DND-41 (cell line): ENCODE results near the gene ZDHHC11B.

Experiments used
- ATAC-seq: fragments of 200-7000 bp; cut with Tn5 transposase; 3 replicates; pipeline ENCODE4 v1.9.1; 2021; ENCODE audit warnings: low read depth; ENCODE audit not compliant: insufficient read depth
- DNase-seq: peaks from one replicate; pipeline ENCODE4 v3.0.0-alpha.2; 2020
- H2AFZ ChIP-seq: 2 replicates; pipeline ENCODE4 v1.6.0; 2012; ENCODE audit warnings: low read depth, low read length
- H3K27ac ChIP-seq: 2 replicates; pipeline ENCODE4 v1.5.1; 2012; ENCODE audit warnings: low read length, inconsistent platforms
- H3K27me3 ChIP-seq: fragments of 200-600 bp; sonication (generic); 2 replicates; pipeline ENCODE4 v1.6.0; 2012; ENCODE audit warnings: low read length, mild to moderate bottlenecking, inconsistent platforms; ENCODE audit not compliant: insufficient read depth, poor library complexity
- H3K36me3 ChIP-seq: 2 replicates; pipeline ENCODE4 v1.5.1; 2012; ENCODE audit warnings: low read length, inconsistent platforms; ENCODE audit not compliant: insufficient read depth
- H3K4me1 ChIP-seq: 2 replicates; pipeline ENCODE4 v1.5.1; 2012; ENCODE audit warnings: mild to moderate bottlenecking, low read length; ENCODE audit not compliant: insufficient read depth
- H3K4me2 ChIP-seq: 2 replicates; pipeline ENCODE4 v1.6.0; 2012; ENCODE audit warnings: mild to moderate bottlenecking, moderate library complexity, low read length, inconsistent platforms; ENCODE audit not compliant: insufficient read depth
- H3K4me3 ChIP-seq, 2 experiments: fragments of 200-600 bp in 1 of 2; shearing (Covaris generic) in 1 of 2; 2 replicates each; pipeline ENCODE4 v1.5.1; 2012 to 2016; ENCODE audit warnings: inconsistent platforms in 2 of 2, low read length in 2 of 2, mild to moderate bottlenecking in 2 of 2, low read depth in 1 of 2, moderate library complexity in 1 of 2
- H3K79me2 ChIP-seq: 2 replicates; pipeline ENCODE4 v1.6.0; 2012; ENCODE audit warnings: low read length, inconsistent platforms; ENCODE audit not compliant: insufficient read depth
- H3K9ac ChIP-seq: 2 replicates; pipeline ENCODE4 v1.6.0; 2012; ENCODE audit warnings: low read depth, mild to moderate bottlenecking, inconsistent platforms, low read length, moderate library complexity
- H3K9me3 ChIP-seq: 2 replicates; pipeline ENCODE4 v1.5.1; 2012; ENCODE audit warnings: low read length, moderate library complexity, mild to moderate bottlenecking, inconsistent platforms; ENCODE audit not compliant: insufficient read depth, severe bottlenecking
- H4K20me1 ChIP-seq: 2 replicates; pipeline ENCODE4 v1.6.0; 2012; ENCODE audit warnings: low read length; ENCODE audit not compliant: insufficient read depth
- CTCF ChIP-seq: IDR thresholded peaks from 2 replicates; pipeline ENCODE4 v1.5.1; 2012; ENCODE audit warnings: borderline replicate concordance, low read length, moderate library complexity, mild to moderate bottlenecking; ENCODE audit not compliant: poor library complexity, severe bottlenecking; ENCODE audit errors: extremely low read depth
- EZH2 ChIP-seq: IDR thresholded peaks from 3 replicates; pipeline ENCODE4 v1.6.1; 2012; ENCODE audit warnings: borderline replicate concordance, low read depth, mild to moderate bottlenecking, moderate library complexity, low read length, inconsistent platforms; ENCODE audit not compliant: severe bottlenecking

Gene ZDHHC11B

GRCh38 chr5:675871-676698, 108.4 kb downstream of the ZDHHC11B start:
- Histone ChIP-seq H3K9me3 (no peaks in the 10 kb centered on the region), H3K4me3 (no peak overlapping the region), H3K27ac (no peak overlapping the region), H3K36me3 (no peaks in the 10 kb centered on the region), H3K27me3 (no peaks in the 10 kb centered on the region), H3K9ac (no peak overlapping the region), H3K4me2 (no peak overlapping the region), H2AFZ (no peak overlapping the region), H3K4me1 (no peaks in the 10 kb centered on the region), H4K20me1 (peaks cover 25% of the 10 kb centered on the region), H3K79me2 (no peaks in the 10 kb centered on the region)
- TF ChIP-seq EZH2 (no peak), CTCF (no peak)
- ATAC-seq (no peak), DNase-seq (no peak)

- Histone ChIP-seq H3K79me2 (no peaks in the 10 kb centered on the region), H3K4me2 (no peak overlapping the region), H4K20me1 (peaks cover 33% of the 10 kb centered on the region), H2AFZ (no peak overlapping the region), H3K36me3 (no peaks in the 10 kb centered on the region), H3K9ac (no peak overlapping the region), H3K4me3 (no peak overlapping the region), H3K27ac (no peak overlapping the region), H3K4me1 (no peaks in the 10 kb centered on the region), H3K9me3 (no peaks in the 10 kb centered on the region), H3K27me3 (no peaks in the 10 kb centered on the region)
- ATAC-seq (no peak), DNase-seq (no peak)
- TF ChIP-seq EZH2 (no peak), CTCF (no peak)
Measured at GRCh38 chr5:675111-675870, 109.2 kb downstream of the ZDHHC11B start.

DNA sequence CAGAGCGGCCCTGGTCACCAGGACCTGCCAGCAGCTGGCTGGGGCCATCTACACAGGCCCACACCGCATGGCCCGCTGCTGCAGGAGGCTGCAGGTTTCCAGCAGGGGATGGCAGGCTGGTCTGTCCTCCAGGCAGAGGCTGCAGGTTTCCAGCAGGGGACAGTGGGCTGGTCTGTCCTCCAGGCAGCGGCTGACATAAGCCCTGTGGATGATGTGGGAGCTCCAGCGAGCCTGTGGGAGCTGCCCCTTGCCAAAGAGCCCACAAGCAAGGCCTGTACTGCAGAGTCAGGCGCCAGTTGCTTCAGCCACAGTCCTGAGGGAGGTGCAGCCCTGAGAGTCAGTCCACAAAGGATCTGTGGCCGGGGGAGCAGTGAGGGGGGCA, 109.9 kb downstream of the ZDHHC11B start:
- H3K9me3 ChIP-seq: no peaks in the 10 kb centered on the region
- no peak overlapping the region for H3K27ac ChIP-seq
- H4K20me1 ChIP-seq: peaks cover 39% of the 10 kb centered on the region
- TF ChIP-seq EZH2: no peak
- no peak for TF ChIP-seq CTCF
- H3K4me3 ChIP-seq: no peak overlapping the region
- no peak overlapping the region for H3K9ac ChIP-seq
- no peaks in the 10 kb centered on the region for H3K27me3 ChIP-seq
- no peaks in the 10 kb centered on the region for H3K79me2 ChIP-seq
- ATAC-seq (no peak), DNase-seq (no peak)
- H3K36me3 ChIP-seq: no peaks in the 10 kb centered on the region
- no peak overlapping the region for H2AFZ ChIP-seq
- H3K4me2 ChIP-seq: no peak overlapping the region
- H3K4me1 ChIP-seq: no peaks in the 10 kb centered on the region
